ENCODE measurements around the gene MMGT1.

DNA sequence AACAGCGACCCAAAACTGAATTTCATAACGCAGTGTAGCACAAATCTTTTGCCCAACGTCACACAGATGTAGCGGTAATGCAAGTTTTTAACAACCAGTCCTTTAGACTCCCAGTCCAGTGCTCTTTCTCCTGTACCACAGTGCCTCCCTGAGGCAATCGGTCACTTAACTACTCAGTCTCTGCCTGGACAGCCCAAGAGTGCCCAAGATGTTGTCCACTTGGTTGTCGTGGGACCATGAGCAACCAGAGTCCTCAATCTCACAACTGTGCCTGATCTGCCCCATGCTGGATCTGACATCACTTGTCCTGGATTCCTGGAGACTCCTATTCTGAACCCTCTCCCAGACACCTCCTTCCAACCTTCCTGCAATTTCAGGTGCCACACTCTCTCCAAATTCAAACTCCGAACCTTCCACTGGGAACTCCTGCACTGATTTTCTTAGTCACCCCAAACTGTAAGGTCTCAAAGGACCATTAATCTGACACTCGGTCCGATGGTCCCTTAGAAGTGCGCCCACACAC is 702 bp downstream of the MMGT1 start:
- TF ChIP-seq, protein P1, sequence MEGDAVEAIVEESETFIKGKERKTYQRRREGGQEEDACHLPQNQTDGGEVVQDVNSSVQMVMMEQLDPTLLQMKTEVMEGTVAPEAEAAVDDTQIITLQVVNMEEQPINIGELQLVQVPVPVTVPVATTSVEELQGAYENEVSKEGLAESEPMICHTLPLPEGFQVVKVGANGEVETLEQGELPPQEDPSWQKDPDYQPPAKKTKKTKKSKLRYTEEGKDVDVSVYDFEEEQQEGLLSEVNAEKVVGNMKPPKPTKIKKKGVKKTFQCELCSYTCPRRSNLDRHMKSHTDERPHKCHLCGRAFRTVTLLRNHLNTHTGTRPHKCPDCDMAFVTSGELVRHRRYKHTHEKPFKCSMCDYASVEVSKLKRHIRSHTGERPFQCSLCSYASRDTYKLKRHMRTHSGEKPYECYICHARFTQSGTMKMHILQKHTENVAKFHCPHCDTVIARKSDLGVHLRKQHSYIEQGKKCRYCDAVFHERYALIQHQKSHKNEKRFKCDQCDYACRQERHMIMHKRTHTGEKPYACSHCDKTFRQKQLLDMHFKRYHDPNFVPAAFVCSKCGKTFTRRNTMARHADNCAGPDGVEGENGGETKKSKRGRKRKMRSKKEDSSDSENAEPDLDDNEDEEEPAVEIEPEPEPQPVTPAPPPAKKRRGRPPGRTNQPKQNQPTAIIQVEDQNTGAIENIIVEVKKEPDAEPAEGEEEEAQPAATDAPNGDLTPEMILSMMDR (IDR thresholded peaks at IDR 0.05): no peak
- TF ChIP-seq POLR2A (IDR thresholded peaks at IDR 0.05): no peak
